ENCODE results near the gene KLF13.

DNA sequence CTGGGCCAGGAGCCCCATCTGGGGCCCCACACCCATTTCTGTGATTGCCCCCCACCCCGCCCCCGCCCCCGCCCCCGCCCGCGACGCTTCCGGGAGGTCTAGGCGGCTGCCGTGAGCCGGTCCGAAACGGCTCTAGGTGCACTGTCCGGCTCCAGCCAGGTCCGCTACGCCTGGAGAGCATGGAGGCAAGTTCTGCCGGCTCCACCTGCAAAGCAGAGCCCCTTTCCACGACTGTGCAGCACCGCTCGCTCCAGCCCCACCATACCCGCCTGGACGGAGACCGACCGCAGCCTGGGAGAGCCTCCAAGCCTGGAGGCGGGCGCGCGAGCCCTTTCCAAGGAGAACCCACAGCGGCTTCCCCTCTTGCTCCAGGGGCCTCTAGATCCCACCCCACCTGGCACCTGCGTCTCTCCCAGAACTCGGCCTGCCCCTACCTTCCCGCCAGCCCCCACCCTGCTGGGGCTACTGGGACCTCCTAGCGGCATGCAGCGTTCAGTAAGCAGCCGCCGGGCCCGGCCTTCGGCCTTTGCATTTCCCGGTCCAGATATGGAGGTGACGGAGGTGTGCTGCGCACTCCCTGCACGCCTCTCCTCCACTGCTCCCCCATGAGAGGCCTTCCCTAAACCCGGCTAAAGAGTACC, 66.2 kb downstream of the KLF13 start:
- TF ChIP-seq SP1 (IDR thresholded peaks at IDR 0.05): no peak
- no peak for TF ChIP-seq HDGF (IDR thresholded peaks at IDR 0.05; ENCODE audit: borderline replicate concordance)
- TF ChIP-seq BHLHE40 (IDR thresholded peaks at IDR 0.05; ENCODE audit: borderline replicate concordance): no peak
- no peak for TF ChIP-seq ELF4 (IDR thresholded peaks at IDR 0.05)
- no peak for TF ChIP-seq ARNT (IDR thresholded peaks at IDR 0.05)
- TF ChIP-seq, protein P1, sequence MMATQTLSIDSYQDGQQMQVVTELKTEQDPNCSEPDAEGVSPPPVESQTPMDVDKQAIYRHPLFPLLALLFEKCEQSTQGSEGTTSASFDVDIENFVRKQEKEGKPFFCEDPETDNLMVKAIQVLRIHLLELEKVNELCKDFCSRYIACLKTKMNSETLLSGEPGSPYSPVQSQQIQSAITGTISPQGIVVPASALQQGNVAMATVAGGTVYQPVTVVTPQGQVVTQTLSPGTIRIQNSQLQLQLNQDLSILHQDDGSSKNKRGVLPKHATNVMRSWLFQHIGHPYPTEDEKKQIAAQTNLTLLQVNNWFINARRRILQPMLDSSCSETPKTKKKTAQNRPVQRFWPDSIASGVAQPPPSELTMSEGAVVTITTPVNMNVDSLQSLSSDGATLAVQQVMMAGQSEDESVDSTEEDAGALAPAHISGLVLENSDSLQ (IDR thresholded peaks at IDR 0.05): no peak
- no peak for TF ChIP-seq SUZ12 (IDR thresholded peaks at IDR 0.05)
- TF ChIP-seq FOXA1 (IDR thresholded peaks at IDR 0.05): no peak
- no peak for TF ChIP-seq NFRKB (IDR thresholded peaks at IDR 0.05)
- TF ChIP-seq FOXK2 (IDR thresholded peaks at IDR 0.05): no peak
- TF ChIP-seq FOXM1 (IDR thresholded peaks at IDR 0.05; ENCODE audit: borderline replicate concordance): no peak
- no peak for TF ChIP-seq ZNF384 (IDR thresholded peaks at IDR 0.05)
- TF ChIP-seq TARDBP (IDR thresholded peaks at IDR 0.05): no peak
- no peak for TF ChIP-seq LEF1 (IDR thresholded peaks at IDR 0.05; ENCODE audit: borderline replicate concordance)
